Superior temporal gyrus (tissue), 1 donor: ENCODE data around the gene ADPRHL1.
"Not testable (repeated sequence)": the region's sequence is repeated elsewhere in the genome, so short reads cannot be mapped to it uniquely, and the experiment has no call there.

ENCODE experiments used
- DNase-seq: peaks from one replicate; pipeline ENCODE4 v3.0.0-alpha.2; 2016; ENCODE audit errors: extremely low spot score

ADPRHL1 gene

DNA sequence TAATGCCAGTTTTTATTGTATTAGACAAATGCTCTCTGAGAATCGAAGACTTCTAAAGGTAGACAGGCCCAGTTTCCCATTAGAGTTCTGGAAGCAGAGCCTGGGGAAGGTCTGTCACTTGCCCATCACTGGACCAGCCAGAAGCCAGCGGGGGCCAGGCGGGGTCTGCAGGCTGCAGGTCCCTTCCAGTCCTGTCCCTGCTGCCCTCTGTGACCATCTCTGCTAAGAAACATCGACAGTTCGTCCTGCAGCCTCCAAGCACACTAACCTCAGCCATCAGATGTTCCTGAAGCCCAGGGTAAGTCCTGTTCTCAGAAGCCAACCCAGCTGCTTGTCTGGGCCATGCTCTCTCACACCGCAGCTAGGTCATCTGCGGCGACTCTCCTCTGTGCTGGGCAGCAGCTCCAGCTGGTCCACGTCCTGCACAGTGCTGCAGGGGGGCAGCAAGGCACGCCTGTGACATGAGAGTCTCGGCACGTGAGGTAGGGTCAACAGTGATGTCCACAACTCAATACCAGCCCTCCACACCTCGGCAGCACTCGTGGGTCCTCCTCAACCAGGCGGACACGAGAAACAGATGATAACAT lies 2.9 kb upstream of the ADPRHL1 start:
- DNase-seq = no peak

DNA sequence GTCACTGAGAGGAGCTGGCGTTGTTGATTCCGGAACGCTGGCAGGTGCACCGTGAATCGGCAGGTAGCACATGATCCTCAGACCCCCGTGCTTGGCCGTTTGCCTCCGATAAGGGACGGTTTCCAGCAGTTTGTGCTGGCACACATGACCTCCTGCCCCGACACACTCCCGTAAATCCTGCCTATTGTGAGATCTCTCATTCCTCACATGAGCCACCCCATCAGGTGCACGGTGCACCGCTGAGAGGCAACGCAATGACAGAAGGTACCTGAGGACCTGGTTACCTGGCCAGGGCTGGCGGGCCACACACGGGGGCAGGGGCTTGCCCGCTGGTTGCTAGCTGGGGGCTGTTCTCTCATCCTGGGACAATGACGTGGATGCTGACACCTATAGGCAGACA lies 2.1 kb upstream of the ADPRHL1 start:
- DNase-seq = no peak

DNA sequence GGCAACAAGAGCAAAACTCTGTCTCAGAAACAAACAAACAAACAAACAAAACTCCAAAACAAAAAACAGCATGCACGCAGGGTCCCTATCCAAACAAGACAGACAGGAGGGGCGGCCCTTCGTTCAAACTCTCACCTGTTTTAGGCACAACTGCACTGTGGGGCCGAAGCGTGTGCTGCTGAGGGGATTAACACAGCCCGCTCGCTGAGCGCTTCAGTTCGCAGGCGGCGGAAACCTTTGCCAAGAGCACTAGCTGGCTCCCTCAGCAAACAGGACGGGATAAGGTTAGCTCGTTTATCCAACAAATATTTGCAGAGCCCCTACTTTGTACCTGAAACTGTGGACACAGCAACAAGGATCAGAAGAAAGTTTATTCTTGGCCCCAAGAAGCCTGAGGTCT lies 1.6 kb upstream of the ADPRHL1 start:
- DNase-seq = no peak

GRCh38 chr13:113452466-113452865 lies 822 bp downstream of the ADPRHL1 start:
- no peak for DNase-seq

- DNase-seq = no peak
Observed at GRCh38 chr13:113451951-113452421, 1.3 kb downstream of the ADPRHL1 start.

DNA sequence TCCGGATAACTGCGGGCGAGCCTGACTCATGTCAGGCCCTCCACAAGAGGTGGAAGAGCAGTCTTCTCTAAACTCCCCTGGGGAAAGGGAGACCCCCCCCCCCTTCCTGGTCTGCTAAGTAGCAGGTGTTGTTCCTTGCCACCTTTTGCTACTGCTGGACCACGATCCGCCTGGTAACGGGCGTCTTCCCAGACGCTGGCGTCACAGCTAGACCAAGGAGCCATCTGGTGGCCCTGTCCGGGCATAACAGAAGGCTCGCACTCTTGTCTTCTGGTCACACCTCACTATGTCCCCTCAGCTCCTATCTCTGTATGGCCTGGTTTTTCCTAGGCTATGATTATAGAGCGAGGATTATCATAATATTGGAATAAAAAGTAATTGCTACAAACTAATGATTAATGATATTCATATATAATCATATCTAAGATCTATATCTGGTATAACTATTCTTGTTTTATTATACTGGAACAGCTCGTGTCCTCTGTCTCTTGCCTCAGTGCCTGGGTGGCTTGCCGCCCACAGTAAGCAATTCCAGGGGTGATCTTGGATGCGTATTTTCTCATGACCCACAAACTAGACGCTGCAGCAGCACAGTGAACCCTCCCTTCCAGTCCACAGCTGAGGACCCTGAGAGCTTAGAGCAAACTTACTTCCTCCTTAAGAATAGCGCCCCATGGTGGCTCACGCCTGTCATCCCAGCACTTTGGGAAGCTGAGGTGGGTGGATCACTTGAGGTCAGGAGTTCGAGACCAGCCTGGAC lies 2.2 kb downstream of the ADPRHL1 start:
- peak; percentile 60 for DNase-seq

GRCh38 chr13:113450348-113450744 lies 2.9 kb downstream of the ADPRHL1 start:
- DNase-seq = not testable (repeated sequence)

DNA sequence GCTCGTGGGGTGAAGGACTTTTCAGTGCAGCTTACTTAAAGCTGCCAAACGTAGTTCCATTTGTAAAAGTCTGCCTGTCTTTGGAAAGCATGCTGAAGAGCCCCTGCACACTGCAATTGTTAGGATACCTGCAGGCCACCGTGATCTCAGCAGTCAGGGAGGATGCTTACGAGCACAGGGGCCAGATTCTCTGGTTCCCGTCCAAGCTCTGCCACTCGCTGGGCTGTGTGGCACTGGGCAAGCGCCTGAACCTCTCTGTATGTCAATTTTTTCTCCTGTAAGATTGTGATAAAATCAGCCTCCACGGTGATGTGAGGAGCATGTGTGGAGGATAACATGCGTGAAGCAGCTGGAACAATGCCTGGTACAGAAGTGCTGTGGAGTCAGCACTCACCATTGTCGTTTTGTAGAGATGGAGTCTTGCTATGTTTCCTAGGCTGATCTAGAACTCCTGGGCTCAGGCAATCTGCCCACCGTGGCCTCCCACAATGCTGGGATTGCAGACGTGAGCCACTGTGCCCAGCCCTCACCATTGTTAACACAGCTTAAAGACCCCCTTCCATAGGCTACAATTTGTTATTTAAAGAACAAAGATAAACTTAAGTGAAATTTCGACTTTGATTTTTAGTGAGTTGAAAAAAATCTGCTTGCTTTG lies 3.5 kb downstream of the ADPRHL1 start:
- DNase-seq = no peak

- DNase-seq = no peak
Observed at GRCh38 chr13:113448885-113449692, 4.2 kb downstream of the ADPRHL1 start.

- DNase-seq = no peak
Observed at GRCh38 chr13:113448545-113448884, 4.8 kb downstream of the ADPRHL1 start.

- DNase-seq = no peak
Observed at GRCh38 chr13:113447596-113447995, 5.7 kb downstream of the ADPRHL1 start.

GRCh38 chr13:113446488-113446854 lies 6.8 kb downstream of the ADPRHL1 start:
- no peak for DNase-seq

- DNase-seq = no peak
Observed at GRCh38 chr13:113445791-113446487, 7.3 kb downstream of the ADPRHL1 start.

DNA sequence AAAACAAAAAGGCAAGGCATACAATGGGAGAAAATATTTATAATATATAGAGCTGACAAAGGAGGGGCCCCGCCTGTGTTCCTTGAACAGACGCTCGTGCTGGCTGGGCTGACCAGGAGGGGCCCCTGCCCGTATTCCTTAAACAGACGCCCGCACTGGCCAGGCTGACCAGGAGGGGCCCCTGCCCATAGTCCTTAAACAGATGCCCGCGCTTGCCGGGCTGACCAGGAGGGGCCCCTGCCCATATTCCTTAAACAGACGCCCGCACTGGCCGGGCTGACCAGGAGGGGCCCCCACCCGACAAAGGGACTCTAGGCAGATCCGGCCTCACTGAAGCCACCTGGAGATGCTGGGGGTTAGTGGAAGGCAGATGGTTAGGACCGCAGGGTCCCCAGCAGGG lies 9.3 kb downstream of the ADPRHL1 start:
- no peak for DNase-seq

GRCh38 chr13:113442985-113443362 lies 10.3 kb downstream of the ADPRHL1 start:
- DNase-seq = no peak

DNA sequence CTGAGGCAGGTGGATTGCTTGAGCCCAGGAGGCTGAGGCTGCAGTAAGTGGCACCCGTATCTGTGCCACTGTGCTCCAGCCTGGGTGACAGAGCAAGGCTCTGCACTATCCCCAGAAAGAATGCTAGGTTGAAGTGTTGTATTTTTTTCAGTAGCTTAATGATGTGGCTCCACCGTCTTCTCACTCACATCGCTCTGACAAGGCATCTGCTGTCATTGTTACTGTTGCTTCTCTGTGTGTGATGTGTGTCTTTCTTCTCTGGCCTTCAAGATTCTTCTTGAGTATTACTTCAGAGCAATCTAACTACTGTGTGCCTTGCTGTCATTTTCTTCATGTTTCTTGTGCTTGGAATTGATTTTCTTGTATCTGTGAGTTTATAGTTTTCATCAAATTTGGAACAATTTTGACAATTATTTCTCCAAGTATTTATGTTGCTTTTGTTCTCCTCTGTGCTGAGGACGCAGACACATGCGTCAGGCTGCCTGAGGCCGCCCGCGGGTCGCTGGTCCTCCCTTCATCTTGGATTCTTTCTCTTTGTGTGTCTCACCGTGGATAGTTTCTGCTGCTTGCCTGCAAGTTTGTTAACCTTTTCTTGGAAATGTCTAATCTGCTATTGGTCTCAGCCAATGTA lies 10.8 kb downstream of the ADPRHL1 start:
- no peak for DNase-seq

DNA sequence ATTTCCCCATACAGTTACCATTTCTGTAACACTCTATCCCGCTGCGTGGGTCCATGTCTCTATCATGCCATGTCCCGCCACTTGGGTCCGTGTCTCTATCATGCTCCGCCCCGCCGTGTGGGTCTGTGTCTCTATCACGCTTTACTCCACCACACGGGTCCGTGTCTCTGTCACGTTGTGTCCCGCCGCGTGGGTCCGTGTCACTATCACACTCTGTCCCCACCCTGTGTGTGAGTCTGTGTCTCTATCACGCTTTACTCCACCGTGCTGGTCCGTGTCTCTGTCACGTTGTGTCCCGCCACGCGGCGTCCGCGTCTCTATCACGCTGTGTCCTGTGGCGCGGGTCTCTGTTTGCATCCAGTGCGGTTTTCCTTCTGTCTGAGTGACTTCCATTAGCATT lies 11.6 kb downstream of the ADPRHL1 start:
- no peak for DNase-seq

DNA sequence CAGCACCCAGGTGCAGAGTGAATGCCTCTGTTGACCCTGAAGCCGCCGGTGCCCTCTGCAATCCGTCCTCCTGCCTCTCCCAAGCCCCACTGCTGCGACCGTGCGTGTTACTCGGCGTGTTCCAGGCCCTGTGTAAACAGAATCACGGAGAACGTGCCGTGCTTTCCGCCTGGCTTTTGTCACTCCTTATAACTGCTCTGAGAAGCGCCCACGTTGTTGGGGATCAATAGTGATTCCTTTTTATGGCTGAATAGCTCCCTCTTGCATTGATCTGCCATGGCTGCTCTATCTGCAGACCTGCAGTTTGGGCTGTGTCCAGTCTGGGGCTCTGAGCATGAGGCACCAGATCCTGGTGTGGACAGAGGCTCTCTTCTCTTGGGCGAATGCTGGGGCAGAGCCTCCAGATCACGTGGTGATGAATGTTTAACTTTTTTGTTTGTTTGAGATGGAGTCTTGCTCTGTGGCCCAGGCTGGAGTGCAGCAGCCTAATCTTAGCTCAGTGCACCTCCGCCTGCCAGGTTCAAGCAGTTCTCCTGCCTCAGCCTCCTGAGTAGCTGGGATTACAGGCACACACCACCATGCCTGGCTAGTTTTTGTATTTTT lies 15.8 kb downstream of the ADPRHL1 start:
- DNase-seq = no peak

- not testable (repeated sequence) for DNase-seq
Observed at GRCh38 chr13:113436866-113437265, 16.4 kb downstream of the ADPRHL1 start.

- DNase-seq = not testable (repeated sequence)
Observed at GRCh38 chr13:113435907-113436306, 17.4 kb downstream of the ADPRHL1 start.

DNA sequence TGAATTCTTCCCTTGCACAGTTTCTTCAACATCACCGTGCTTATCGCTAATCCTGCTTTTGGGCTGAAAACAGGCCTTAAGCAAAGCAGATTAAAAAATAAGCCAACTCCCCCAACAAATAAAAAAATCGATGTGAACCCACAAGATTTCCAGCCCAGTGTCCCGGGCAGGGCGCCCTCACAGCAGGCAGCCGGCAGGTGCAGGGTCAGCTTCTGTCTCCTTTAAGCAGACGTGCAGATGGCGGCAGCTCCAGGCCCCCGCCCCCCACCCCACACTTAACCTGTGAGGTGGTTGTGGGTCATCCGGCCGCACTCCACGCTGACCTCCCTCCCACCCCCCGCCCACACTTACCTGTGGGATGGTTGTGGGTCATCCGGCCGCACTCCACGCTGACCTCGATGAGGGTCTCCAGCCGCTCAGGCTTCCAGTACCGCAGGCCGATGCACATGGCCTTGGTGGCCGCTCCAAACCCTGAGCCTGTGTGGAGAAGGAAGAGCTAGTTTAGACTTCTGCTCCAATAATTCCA lies 19.8 kb downstream of the ADPRHL1 start:
- no peak for DNase-seq
